Epithelial cell of proximal tubule (primary cell): ENCODE data around the gene ZC3H4. TPM values are rescaled to one million over a fixed set of nuclear protein-coding genes. Genes with fewer than 3 reads are reported as not detected.
"Not testable (repeated sequence)": the region's sequence is repeated elsewhere in the genome, so short reads cannot be mapped to it uniquely, and the experiment has no call there.

Source experiments
- DNase-seq: peaks from one replicate; pipeline ENCODE4 v3.0.0-alpha.2; 2011; ENCODE audit warnings: low read depth
- H3K4me3 ChIP-seq: 2 replicates; pipeline ENCODE4 v1.5.1; 2011; ENCODE audit warnings: low read depth, mild to moderate bottlenecking, low read length
- total RNA-seq: library from RNA; depleted of rRNA; stranded (reverse); fragments of >200 nt; gene quantifications from 2 replicates; pipeline ENCODE4 v1.2.3, GENCODE V29; 2015
- TF ChIP-seq, protein P1 (sequence below): conservative IDR thresholded peaks from 2 replicates; pipeline ENCODE4 v1.5.1; 2012; ENCODE audit warnings: low read depth, mild to moderate bottlenecking, low read length

Gene ZC3H4
- total RNA-seq, 1 donor from 2014 or later = 18.3 TPM

DNA sequence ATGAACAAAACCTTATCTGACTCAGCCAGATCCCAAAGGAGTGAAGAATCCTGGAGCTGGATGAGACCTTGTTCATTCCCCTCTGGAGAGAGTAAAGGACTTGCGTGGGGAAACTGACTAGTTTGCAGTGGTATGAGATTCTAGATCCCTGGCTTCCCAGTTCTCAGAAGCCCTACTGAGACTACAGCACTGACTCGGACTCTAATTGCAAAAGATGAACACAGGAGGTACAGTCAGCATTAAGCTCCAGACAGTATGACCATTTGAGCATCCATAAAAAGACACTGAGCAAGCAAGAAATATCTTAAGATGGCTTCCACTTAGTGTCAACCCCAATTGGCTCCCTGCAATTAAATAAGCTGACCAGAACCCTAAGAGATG, 6.8 kb downstream of the ZC3H4 start:
- DNase-seq = no peak
- no peak overlapping the region for H3K4me3 ChIP-seq
- TF ChIP-seq, protein P1, sequence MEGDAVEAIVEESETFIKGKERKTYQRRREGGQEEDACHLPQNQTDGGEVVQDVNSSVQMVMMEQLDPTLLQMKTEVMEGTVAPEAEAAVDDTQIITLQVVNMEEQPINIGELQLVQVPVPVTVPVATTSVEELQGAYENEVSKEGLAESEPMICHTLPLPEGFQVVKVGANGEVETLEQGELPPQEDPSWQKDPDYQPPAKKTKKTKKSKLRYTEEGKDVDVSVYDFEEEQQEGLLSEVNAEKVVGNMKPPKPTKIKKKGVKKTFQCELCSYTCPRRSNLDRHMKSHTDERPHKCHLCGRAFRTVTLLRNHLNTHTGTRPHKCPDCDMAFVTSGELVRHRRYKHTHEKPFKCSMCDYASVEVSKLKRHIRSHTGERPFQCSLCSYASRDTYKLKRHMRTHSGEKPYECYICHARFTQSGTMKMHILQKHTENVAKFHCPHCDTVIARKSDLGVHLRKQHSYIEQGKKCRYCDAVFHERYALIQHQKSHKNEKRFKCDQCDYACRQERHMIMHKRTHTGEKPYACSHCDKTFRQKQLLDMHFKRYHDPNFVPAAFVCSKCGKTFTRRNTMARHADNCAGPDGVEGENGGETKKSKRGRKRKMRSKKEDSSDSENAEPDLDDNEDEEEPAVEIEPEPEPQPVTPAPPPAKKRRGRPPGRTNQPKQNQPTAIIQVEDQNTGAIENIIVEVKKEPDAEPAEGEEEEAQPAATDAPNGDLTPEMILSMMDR = no peak

DNA sequence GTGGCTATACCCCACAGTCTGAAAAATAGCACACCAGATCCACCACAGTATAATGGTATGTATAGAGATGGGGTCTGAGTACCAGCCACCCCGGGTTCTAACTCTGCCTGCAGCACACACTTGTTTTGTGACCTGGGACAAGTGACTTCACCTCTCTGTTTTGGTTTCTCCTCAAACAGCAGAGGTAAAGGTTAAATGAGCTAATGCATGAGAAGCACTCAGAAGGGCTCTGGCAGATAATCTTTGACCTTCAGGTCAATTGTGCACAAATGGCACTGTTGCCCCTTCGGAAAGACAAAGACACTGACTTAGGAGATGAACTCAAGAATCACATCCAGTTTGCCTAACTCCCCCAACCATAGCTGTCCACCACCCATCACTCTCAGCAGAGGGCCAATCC, 7.7 kb downstream of the ZC3H4 start:
- no peak overlapping the region for H3K4me3 ChIP-seq
- no peak for DNase-seq
- TF ChIP-seq, protein P1 = no peak

DNA sequence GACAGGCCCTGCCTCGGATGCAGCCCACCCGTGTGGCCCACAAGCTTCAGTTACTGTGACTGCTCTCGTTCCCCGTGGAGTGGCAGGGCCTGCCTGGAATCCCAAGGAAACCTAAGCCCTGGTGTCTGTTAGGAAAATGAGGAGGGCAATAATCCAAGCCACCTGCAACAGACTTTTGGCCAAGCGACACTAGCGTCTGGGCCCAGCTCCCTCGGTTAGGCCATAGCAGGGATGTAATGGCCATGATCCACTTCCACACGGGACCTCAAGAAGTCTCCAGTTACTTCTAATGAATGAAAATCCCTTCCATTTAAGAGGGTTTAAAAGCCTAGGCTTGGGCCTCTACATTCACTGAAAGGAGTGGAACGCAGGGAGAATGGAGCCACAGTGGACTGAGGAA, 8.9 kb downstream of the ZC3H4 start:
- no peak overlapping the region for H3K4me3 ChIP-seq
- DNase-seq = no peak
- TF ChIP-seq, protein P1 = no peak

DNA sequence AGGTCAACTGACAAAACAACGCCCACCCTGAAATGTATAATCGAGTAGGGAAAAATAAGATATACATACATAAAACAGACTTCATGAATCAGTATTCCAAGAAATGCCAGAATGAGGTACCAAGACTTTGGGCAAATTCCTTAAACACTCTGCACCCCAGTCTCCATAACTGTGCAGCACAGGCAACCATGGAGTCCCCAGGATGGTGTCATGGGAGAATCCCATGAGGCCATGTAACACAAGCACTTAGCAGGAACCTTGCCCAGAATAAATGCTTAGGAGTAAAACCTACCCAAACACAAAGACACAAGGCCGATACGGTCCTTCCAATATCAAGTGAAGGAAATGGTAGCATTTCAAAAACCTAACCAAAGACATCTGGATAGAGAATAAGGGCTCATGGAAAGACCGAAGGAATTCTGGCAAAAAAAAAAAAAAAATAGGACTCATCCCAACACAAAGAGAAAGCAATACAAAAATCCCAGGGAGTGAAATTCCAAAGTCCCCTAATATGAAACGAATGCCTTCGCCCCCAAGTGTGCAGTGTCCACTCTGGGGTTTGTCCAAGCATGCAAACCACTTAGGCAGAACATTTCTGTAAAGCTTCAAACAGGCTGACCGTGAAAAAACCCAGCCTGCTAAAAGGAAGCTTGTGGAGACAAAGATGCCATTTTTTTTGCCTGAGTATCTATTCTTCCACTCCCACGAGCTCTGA, 11.1 kb downstream of the ZC3H4 start:
- no peak for DNase-seq
- no peak overlapping the region for H3K4me3 ChIP-seq
- TF ChIP-seq, protein P1 = no peak

DNA sequence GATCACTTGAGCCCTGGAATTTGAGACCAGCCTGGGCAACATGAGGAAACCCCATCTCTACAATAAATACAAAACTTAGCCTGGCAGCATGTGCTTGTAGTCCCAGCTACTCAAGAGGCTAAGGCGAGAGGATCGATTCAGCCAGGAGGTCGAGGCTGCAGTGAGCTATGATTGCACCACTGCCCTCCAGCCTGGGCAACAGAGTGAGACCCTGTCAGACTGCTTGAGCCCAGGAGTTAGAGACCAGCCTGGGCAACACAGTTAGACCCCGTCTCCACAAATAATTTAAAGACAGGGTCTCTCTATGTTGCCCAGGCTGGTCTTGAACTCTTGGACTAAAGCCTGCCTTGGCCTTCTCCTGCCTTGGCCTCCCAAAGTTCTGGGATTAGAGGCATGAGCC, 12.5 kb downstream of the ZC3H4 start:
- not testable (repeated sequence) for DNase-seq, H3K4me3 ChIP-seq

DNA sequence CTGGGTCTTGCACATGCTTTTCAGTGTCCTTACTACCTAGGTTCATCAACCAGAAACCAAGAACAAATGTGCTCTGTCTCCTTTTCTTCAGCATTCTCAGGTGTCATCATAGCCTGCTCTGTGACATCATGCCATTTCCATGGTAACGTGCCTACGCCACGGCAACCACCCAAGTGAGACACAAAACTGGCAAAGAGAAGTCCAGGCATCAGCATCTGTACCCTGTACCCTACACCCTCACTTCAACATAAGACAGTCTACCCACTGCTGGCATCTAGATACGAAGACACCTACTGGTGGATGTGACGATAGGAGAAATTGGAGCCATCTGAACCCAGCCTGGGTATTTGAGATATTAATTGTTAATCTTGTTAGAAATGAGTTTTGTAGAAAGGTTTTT, 13.3 kb downstream of the ZC3H4 start:
- H3K4me3 ChIP-seq = no peak overlapping the region
- TF ChIP-seq, protein P1 = no peak
- no peak for DNase-seq

DNA sequence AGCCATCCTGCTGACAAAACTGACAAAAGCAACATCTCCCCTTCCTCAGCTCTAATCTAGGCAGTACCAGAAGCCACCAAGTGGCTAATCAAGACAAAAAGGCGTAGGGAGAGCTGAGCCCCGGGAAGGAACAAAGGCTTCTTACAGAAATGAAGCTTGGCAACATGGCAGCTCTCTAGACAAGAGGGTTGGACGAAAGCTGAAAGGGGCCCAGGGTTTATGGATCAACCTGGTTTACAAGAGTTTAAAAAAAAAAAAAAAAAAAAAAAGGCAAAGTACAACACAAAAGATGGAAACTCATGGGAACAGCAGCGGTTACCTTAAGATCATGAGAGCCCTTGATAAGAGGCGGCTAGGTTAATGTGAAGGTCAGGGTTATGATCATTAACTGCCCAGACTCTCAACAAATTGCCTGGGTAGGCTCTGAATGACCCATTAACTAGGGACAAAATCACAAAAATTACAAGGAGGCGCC, 14.0 kb downstream of the ZC3H4 start:
- no peak for DNase-seq
- H3K4me3 ChIP-seq = no peak overlapping the region
- TF ChIP-seq, protein P1 = no peak
